H1 (cell line): ENCODE data around the gene SSTR5. TPM values are rescaled to one million over a fixed set of nuclear protein-coding genes. Genes with fewer than 3 reads are reported as not detected.
A peak's percentile ranks its signal among the peaks of the same experiment; 100 is the strongest.

Experiments
- CTCF ChIA-PET: fragments of 300-600 bp; sonication (Branson Sonifier 250); formaldehyde crosslinking; loops from one replicate; lab custom pipeline; 2021; ENCODE audit not compliant: partially characterized antibody; lab: Charles Lee
- POLR2A ChIA-PET: fragments of 300-600 bp; sonication (Branson Sonifier 250); formaldehyde crosslinking; loops from one replicate; lab custom pipeline; 2021; ENCODE audit warnings: inconsistent platforms; ENCODE audit not compliant: partially characterized antibody; lab: Charles Lee
- DNase-seq, 2 experiments: peaks; one replicate each; pipeline versions ENCODE4 v3.0.0 to v3.0.0-alpha.2; 2010 to 2022; ENCODE audit warnings: low spot score in 2 of 2, low read depth in 1 of 2, mixed read lengths in 1 of 2
- FAIRE-seq: peaks from 2 replicates; lab custom pipeline; 2011; peaks lifted over from hg19 to GRCh38; lab: Jason Lieb, UNC
- H2AFZ ChIP-seq: 2 replicates; pipeline ENCODE4 v1.8.1; 2012; ENCODE audit warnings: low read length, inconsistent platforms
- H2AK5ac ChIP-seq: 2 replicates; pipeline ENCODE4 v1.6.1; 2013; ENCODE audit warnings: low read depth, low read length
- H2BK120ac ChIP-seq: replicated peaks from 2 replicates; pipeline ENCODE3; 2013; ENCODE audit warnings: low read depth, low read length, inconsistent platforms
- H2BK12ac ChIP-seq: 2 replicates; pipeline ENCODE4 v1.6.1; 2013; ENCODE audit warnings: low read depth, low read length
- H2BK15ac ChIP-seq: 2 replicates; pipeline ENCODE4 v1.6.1; 2013; ENCODE audit warnings: low read length
- H2BK20ac ChIP-seq: 2 replicates; pipeline ENCODE4 v1.6.1; 2013; ENCODE audit warnings: low read length
- H2BK5ac ChIP-seq: 2 replicates; pipeline ENCODE4 v1.6.1; 2013; ENCODE audit warnings: low read depth, low read length
- H3K14ac ChIP-seq: 2 replicates; pipeline ENCODE4 v1.6.1; 2013; ENCODE audit warnings: inconsistent platforms; ENCODE audit not compliant: insufficient read length
- H3K18ac ChIP-seq: 2 replicates; pipeline ENCODE4 v1.6.1; 2013; ENCODE audit warnings: low read length; ENCODE audit errors: extremely low read depth
- H3K23ac ChIP-seq: 2 replicates; pipeline ENCODE4 v1.6.1; 2013; ENCODE audit warnings: inconsistent platforms; ENCODE audit not compliant: insufficient read length
- H3K23me2 ChIP-seq: 2 replicates; pipeline ENCODE4 v1.6.1; 2013; ENCODE audit warnings: low read depth, low read length
- H3K27ac ChIP-seq: 2 replicates; pipeline ENCODE4 v1.6.1; 2011; ENCODE audit warnings: low read depth, low read length, inconsistent platforms
- H3K27me3 ChIP-seq, 4 experiments: replicated peaks in 1 of 4; 1 replicate in 1 of 4; 2 replicates in 3 of 4; pipeline versions ENCODE4 v1.6.1 to v1.8.1; 2011 to 2013; ENCODE audit warnings: low read length in 3 of 4, mild to moderate bottlenecking in 3 of 4, inconsistent platforms in 2 of 4, mixed read lengths in 2 of 4, moderate library complexity in 1 of 4; ENCODE audit not compliant: control insufficient read depth in 3 of 4, insufficient read depth in 3 of 4; ENCODE audit errors: extremely low read depth in 1 of 4
- H3K36me3 ChIP-seq, 4 experiments: 2 replicates each; pipeline versions ENCODE4 v1.6.1 to v1.8.1; 2011 to 2013; ENCODE audit warnings: mild to moderate bottlenecking in 4 of 4, low read length in 3 of 4, moderate library complexity in 2 of 4, control low read depth in 1 of 4, inconsistent platforms in 1 of 4; ENCODE audit not compliant: insufficient read depth in 4 of 4, control insufficient read depth in 2 of 4
- H3K4ac ChIP-seq: replicated peaks from 2 replicates; pipeline ENCODE3; 2013; ENCODE audit warnings: low read length, low read depth, mixed read lengths, inconsistent platforms; ENCODE audit not compliant: insufficient read length
- H3K4me1 ChIP-seq, 4 experiments: replicated peaks in 1 of 4; 1 replicate in 1 of 4; 2 replicates in 3 of 4; pipeline versions ENCODE4 v1.6.1 to v1.8.1; 2011 to 2013; ENCODE audit warnings: low read length in 3 of 4, inconsistent platforms in 2 of 4, mixed read lengths in 1 of 4; ENCODE audit not compliant: insufficient read depth in 4 of 4, control insufficient read depth in 3 of 4
- H3K4me2 ChIP-seq, 2 experiments: 2 replicates each; pipeline versions ENCODE4 v1.6.1 to v1.8.1; 2011 to 2013; ENCODE audit warnings: low read depth in 2 of 2, low read length in 2 of 2, control low read depth in 1 of 2, inconsistent platforms in 1 of 2, mild to moderate bottlenecking in 1 of 2; ENCODE audit not compliant: insufficient read depth in 1 of 2
- H3K4me3 ChIP-seq, 4 experiments: fragments of 200-600, 300-600 bp in 1 of 4; sonication (generic), shearing (Covaris generic), sonication (Bioruptor Twin) in 1 of 4; 2 replicates each; pipeline versions ENCODE4 v1.5.1 to v1.8.1; 2011 to 2016; ENCODE audit warnings: low read length in 4 of 4, low read depth in 3 of 4, control low read depth in 2 of 4, inconsistent platforms in 2 of 4, mild to moderate bottlenecking in 2 of 4, mixed read lengths in 1 of 4, moderate library complexity in 1 of 4; ENCODE audit not compliant: insufficient read depth in 2 of 4; ENCODE audit errors: extremely low read depth in 1 of 4
- H3K56ac ChIP-seq: replicated peaks from 2 replicates; pipeline ENCODE3; 2013; ENCODE audit warnings: low read depth, mild to moderate bottlenecking, mixed read lengths, low read length, inconsistent platforms; ENCODE audit not compliant: insufficient read length
- H3K79me1 ChIP-seq: 2 replicates; pipeline ENCODE4 v1.6.1; 2013; ENCODE audit warnings: low read depth, low read length, control low read depth
- H3K79me2 ChIP-seq, 2 experiments: 2 replicates each; pipeline versions ENCODE4 v1.6.1 to v1.8.1; 2012 to 2013; ENCODE audit warnings: low read length in 2 of 2, mild to moderate bottlenecking in 2 of 2, inconsistent platforms in 1 of 2; ENCODE audit not compliant: insufficient read depth in 2 of 2, control insufficient read depth in 1 of 2
- H3K9ac ChIP-seq, 4 experiments: replicated peaks in 1 of 4; 1 replicate in 1 of 4; 2 replicates in 3 of 4; pipeline versions ENCODE4 v1.6.1 to v1.8.1; 2011 to 2013; ENCODE audit warnings: low read depth in 3 of 4, low read length in 3 of 4, control low read depth in 2 of 4, mild to moderate bottlenecking in 2 of 4, moderate library complexity in 2 of 4, inconsistent platforms in 1 of 4; ENCODE audit errors: extremely low read depth in 1 of 4
- H3K9me3 ChIP-seq, 2 experiments: 2 replicates each; pipeline versions ENCODE4 v1.6.1 to v1.8.1; 2012 to 2013; ENCODE audit warnings: mild to moderate bottlenecking in 2 of 2, moderate library complexity in 2 of 2, control low read depth in 1 of 2, inconsistent platforms in 1 of 2, low read depth in 1 of 2, low read length in 1 of 2, mixed read lengths in 1 of 2; ENCODE audit not compliant: insufficient read depth in 2 of 2
- H4K20me1 ChIP-seq, 2 experiments: replicated peaks in 1 of 2; 2 replicates each; pipeline versions ENCODE3 to v1.8.1; 2011 to 2013; ENCODE audit warnings: inconsistent platforms in 2 of 2, low read length in 2 of 2, mild to moderate bottlenecking in 1 of 2; ENCODE audit not compliant: insufficient read depth in 2 of 2, control insufficient read depth in 1 of 2
- H4K5ac ChIP-seq: 2 replicates; pipeline ENCODE4 v1.6.1; 2013; ENCODE audit warnings: low read length, low read depth, mixed read lengths, inconsistent platforms; ENCODE audit not compliant: insufficient read length
- H4K8ac ChIP-seq: 2 replicates; pipeline ENCODE4 v1.8.0; 2013; ENCODE audit warnings: mild to moderate bottlenecking, moderate library complexity, low read length, inconsistent platforms; ENCODE audit not compliant: insufficient read depth; ENCODE audit errors: extremely low read depth
- H4K91ac ChIP-seq: replicated peaks from 2 replicates; pipeline ENCODE3; 2013; ENCODE audit warnings: low read length, mixed read lengths, inconsistent platforms; ENCODE audit not compliant: insufficient read length
- ASH2L ChIP-seq: fragments of 200-600, 300-600 bp; sonication (generic); IDR thresholded peaks from one replicate; pipeline ENCODE4 v1.7.1; 2017; ENCODE audit warnings: low read length
- CTCF ChIP-seq, 3 experiments: IDR thresholded peaks; 1 replicate in 2 of 3; 2 replicates in 1 of 3; pipeline versions ENCODE4 v1.5.1 to v1.6.1; 2011; ENCODE audit warnings: low read length in 3 of 3, mild to moderate bottlenecking in 3 of 3, inconsistent platforms in 2 of 3, low read depth in 1 of 3, moderate library complexity in 1 of 3; ENCODE audit not compliant: insufficient read depth in 1 of 3; ENCODE audit errors: control extremely low read depth in 1 of 3
- E2F6 ChIP-seq: IDR thresholded peaks from 2 replicates; pipeline ENCODE4 v1.6.1; 2012; ENCODE audit warnings: inconsistent platforms
- EGR1 ChIP-seq: IDR thresholded peaks from 2 replicates; pipeline ENCODE4 v1.6.1; 2011; ENCODE audit warnings: low read depth, low read length, borderline replicate concordance
- KDM4A ChIP-seq: IDR thresholded peaks from one replicate; pipeline ENCODE4 v1.7.1; 2012; ENCODE audit warnings: low read depth, mild to moderate bottlenecking, moderate library complexity, low read length, inconsistent platforms; ENCODE audit not compliant: severe bottlenecking
- MAFK ChIP-seq: IDR thresholded peaks from 2 replicates; pipeline ENCODE4 v1.6.1; 2012; ENCODE audit warnings: low read depth, mild to moderate bottlenecking, improper control_type of control experiment, low read length
- MAX ChIP-seq: IDR thresholded peaks from 2 replicates; pipeline ENCODE4 v1.6.1; 2012; ENCODE audit warnings: inconsistent platforms
- RAD21 ChIP-seq, 2 experiments: IDR thresholded peaks in 1 of 2; conservative IDR thresholded peaks in 1 of 2; 2 replicates each; pipeline ENCODE4 v1.6.1; 2011; ENCODE audit warnings: low read depth in 2 of 2, low read length in 2 of 2, improper control_type of control experiment in 1 of 2, inconsistent platforms in 1 of 2, mild to moderate bottlenecking in 1 of 2, moderate library complexity in 1 of 2
- WGBS, 2 experiments: shearing (Covaris generic) in 1 of 2; methylation state at CpG; one replicate each; pipeline versions ENCODE4 v1.1.6 to v1.1.7; 2013 to 2015; ENCODE audit warnings: low lambda C conversion rate in 2 of 2, mixed read lengths in 2 of 2, inconsistent platforms in 1 of 2, low coverage in 1 of 2, missing lambda C conversion rate in 1 of 2; ENCODE audit not compliant: insufficient replicate concordance in 2 of 2, insufficient coverage in 1 of 2, insufficient read length in 1 of 2; ENCODE audit errors: extremely low coverage in 1 of 2, missing lambda C conversion rate in 1 of 2; 5-methylcytosine and 5-hydroxymethylcytosine counted together
- polyA plus RNA-seq, 7 experiments: library from polyadenylated mRNA; depleted of rRNA in 3 of 7; stranded (reverse) in 5 of 7; unstranded in 2 of 7; fragments of >200 nt in 5 of 7; fragments of 200-250 nt in 2 of 7; gene quantifications; 1 replicate in 5 of 7; 2 replicates in 1 of 7; 4 replicates in 1 of 7; pipeline versions ENCODE4 v1.2.1 to v1.2.3, GENCODE V29; 2011 to 2013; ENCODE audit warnings: missing spikeins in 2 of 7, mixed read lengths in 2 of 7
- total RNA-seq: library from RNA; stranded (reverse); fragmentation: NEBNext Ultra II Directional; extraction: Animal tissue kit (Norgen Biotek cat#: 25700); gene quantifications from 2 replicates; pipeline ENCODE4 v1.2.1, GENCODE V29; 2021

SSTR5 gene
- total and polyA plus RNA-seq, 2 of the 8 experiments (the other 6 are each of a cell fraction or from before 2014, with no cell fraction given), result 0.56 to 0.60 TPM

- POLR2A ChIA-PET, result interaction anchor here (0.7 to 1.2 kb wide), 3 partner anchors 27 to 246 kb away, joined by 3 read pairs; no protein-coding TSS in a partner anchor
- Histone ChIP-seq H3K36me3 (no peaks in the 10 kb centered on the region), H3K23me2 (no peaks in the 10 kb centered on the region), H3K4me3 (peak overlapping the region in 1 of 4 experiments; percentile 50; a peak in 3 of 8 replicates), H3K27me3 (no peaks in the 10 kb centered on the region), H4K20me1 (no peaks in the 10 kb centered on the region), H2BK12ac (no peak overlapping the region), H4K8ac (peak overlapping the region; percentile 35; the same call in 1 of the 2 replicates), H3K4me1 (no peaks in the 10 kb centered on the region), H2BK120ac (no peak overlapping the region), H3K9me3 (0 out of 4 replicates have a peak, but pooled peaks cover 0 to 6% of the 10 kb centered on the region in 2 experiments), H3K9ac (no peak overlapping the region), H2BK5ac (no peak overlapping the region), H3K79me2 (no peaks in the 10 kb centered on the region), H3K14ac (no peak overlapping the region), H2BK20ac (no peak overlapping the region), H3K4me2 (peak overlapping the region in 1 of 2 experiments; percentile 50; a peak in 1 of 4 replicates), H3K23ac (no peak overlapping the region), H3K18ac (no peak overlapping the region), H3K4ac (no peak overlapping the region), H2AK5ac (no peak overlapping the region), H3K27ac (no peak overlapping the region), H2AFZ (no peak overlapping the region), H4K91ac (no peak overlapping the region), H3K56ac (no peak overlapping the region), H4K5ac (no peak overlapping the region), H2BK15ac (no peak overlapping the region), H3K79me1 (no peaks in the 10 kb centered on the region)
- WGBS, 2 experiments, result 19% methylated on average over 21 of the region's 33 CpGs; no CpG with 5 or more reads in 1 of the 2 experiments
- FAIRE-seq (no peak), DNase-seq (peak in 1 of 2 experiments; percentile 95)
- CTCF ChIA-PET, result interaction anchor here (0.5 to 2.7 kb wide), 37 partner anchors 9 to 370 kb away, joined by 3 to 29 read pairs (median 4); partner anchors contain the start of gene SOX8
- TF ChIP-seq MAFK (no peak), ASH2L (no peak), E2F6 (no peak), KDM4A (peak; percentile 46), RAD21 (IDR thresholded peaks at IDR 0.05 in 1 of 2, conservative IDR thresholded peaks at IDR 0.05 in 1 of 2; ENCODE audit: low read depth in 2 of 2, low read length in 2 of 2) (peak; percentile 72 to 88), EGR1 (0 out of 2 replicates have a peak, but pooled peaks have one; percentile 31), CTCF (IDR thresholded peaks at IDR 0.05; ENCODE audit: control extremely low read depth in 1 of 3, insufficient read depth in 1 of 3, low read depth in 1 of 3, low read length in 3 of 3) (peak; percentile 77 to 90 (median 89)), MAX (no peak)
These were observed 15.2 kb upstream of the SSTR5 start for GRCh38 chr16:1057252-1057932.
